Inferior parietal cortex (tissue), 1 donor: ENCODE measurements around the gene FGD4.
"Not testable (repeated sequence)": the region's sequence is repeated elsewhere in the genome, so short reads cannot be mapped to it uniquely, and the experiment has no call there.

Source experiments
- DNase-seq: peaks from one replicate; pipeline ENCODE4 v3.0.0-alpha.2; 2016; ENCODE audit errors: extremely low spot score

The FGD4 gene

DNA sequence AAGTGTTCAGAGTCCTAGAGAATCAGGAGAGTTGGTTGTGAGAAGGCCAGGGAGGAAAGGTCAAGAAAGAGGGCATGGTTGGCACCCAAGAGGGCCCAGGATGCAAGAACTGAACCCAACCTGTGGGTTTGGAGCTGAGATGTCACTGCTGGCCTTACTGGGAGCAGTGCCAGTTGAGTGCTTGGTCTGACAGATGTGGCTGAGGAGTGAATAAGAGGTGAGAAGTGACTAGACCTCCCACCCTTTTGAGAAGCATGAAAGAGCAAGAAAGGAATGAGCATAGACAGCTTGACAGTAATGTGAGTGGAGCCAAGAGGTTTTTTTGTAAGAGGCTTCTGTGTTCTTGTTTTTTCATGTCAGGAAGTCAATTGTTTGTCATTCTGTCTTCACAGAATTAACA lies 95.3 kb downstream of the FGD4 start:
- DNase-seq: no peak

DNA sequence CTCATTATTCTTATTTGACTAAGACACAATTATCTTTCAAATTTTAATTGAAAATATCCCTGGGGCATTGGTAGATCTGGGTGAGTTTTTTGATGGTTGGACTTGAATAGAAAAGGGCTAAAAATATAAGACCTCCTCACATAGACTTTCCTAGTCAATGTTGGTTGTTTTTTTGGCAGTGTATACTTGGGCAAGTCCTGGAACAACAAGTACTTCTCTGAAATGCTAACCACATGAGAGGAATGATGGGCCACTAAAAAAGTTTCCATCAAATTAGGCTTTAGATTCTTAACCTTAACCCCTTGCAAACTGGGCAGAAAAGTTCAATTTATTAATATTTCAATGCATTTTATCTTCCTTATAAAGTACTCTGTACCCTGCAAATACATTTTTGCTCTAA lies 97.6 kb downstream of the FGD4 start:
- no peak for DNase-seq

DNA sequence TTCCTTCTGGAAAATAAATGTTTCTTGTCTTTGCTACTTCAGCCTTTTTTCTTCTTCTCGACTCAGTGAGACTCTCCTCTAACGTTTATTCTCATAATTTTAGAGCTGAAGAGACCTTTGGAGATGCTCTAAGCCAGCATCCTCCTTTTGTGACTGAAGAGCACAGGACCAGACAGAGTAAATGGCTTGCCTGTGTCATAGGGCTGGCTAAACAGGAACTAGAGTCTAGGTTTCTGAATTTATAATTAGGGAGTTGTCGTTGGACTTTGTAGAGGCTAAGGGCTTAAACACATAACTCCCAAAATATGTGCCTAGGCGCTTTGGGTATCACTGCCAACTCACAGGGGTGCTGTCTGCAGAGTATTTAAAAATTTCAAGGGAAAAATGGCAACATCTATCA lies 98.5 kb downstream of the FGD4 start:
- DNase-seq: no peak

DNA sequence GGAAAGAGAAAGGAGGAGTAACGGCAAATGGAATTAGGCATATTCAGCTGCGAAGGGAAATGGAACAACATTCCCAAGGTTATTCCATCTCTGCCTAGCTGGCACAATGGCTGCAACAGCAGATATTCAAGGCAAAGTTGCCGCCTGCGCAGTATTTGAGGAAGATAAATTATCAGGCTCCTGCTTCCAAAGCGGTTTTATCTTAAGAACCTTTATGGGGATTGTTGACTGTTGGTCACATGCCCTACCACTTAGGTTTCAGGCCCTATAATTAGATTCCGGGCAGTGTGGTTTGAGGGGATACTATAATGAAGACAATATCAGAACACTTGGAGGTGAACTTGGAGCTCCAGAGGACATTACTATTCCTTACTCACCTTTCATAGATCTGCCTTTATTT lies 99.7 kb downstream of the FGD4 start:
- no peak for DNase-seq

DNA sequence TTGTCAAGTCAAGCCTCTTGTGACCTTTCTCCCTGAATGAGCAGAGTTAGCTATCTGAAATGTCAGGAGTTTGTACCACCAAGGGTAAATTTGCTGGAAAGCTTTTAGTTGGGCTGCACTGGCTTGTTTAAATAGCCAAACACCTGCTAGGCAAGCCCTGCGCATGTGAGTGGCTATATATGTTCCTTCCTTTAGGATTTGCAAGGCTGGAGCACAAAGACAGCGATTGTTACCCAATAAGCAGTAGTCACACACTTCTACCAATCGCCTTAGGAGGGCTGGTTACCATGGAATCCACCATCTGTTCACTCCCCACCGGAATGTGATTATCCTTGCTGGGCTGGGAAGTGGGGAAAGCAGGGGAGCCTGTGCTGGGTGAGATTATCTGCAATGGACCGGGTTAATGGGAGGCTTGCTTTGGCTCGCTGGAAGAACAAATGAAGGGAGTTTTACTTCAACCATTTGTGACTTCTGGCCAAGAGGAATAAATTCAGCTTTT lies 102.5 kb downstream of the FGD4 start:
- peak; percentile 78 for DNase-seq

DNA sequence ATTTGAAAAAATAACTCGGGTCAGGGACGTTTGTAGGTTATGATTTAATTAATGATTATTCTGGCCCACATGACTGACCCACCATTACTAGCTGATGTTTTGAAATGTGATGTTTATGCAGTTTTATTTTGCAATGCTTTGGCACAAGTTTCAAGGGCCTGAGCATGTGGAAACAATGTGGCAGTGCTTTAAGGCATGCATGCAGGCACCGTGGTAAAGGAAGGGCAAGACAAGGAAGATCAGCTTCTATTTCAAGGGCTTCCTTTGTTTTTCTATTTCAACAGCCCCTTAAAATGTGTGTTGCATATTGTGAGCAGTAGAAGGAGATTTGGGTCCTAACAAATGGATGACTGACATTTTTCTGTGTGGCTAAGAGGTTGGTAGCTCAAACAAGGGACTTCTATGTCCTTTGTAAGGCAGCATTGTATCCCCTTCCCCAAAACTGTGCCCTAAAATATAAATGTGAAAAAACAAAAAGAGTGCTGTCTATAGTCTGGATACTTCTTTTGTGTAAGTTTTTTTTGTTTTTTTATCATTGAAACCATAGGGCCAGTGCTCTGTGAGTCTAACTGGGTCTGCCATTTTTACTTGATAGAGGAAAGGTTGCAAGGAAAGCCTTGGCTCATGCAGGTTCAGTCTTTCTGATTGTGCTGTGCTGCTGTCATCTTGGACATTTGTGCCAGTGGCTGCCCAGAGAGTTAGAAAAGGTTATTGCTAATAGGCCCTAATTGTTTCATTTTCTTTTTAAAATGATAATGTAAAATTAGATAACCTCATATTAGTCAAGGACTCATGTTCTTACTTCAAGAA lies 103.5 kb downstream of the FGD4 start:
- peak; percentile 64 for DNase-seq

DNA sequence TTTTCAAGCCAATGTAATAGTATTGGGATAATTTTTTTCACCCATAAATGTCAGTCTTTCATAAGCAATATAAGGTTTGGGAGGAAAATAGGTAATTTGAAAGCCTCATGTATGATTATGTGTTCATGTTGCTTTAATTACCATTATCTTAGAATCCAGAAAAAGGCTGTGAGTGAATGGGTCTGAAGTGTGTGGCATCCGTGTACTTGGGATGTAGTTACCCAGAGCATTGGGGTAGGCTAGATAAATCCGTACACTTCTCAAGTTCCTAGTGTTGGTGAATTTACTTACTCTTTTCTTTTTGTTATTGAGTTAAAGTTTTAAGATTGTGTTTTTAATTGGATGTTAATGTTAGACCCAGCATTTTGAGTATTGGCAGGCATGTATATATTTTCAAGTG lies 104.4 kb downstream of the FGD4 start:
- DNase-seq: no peak

DNA sequence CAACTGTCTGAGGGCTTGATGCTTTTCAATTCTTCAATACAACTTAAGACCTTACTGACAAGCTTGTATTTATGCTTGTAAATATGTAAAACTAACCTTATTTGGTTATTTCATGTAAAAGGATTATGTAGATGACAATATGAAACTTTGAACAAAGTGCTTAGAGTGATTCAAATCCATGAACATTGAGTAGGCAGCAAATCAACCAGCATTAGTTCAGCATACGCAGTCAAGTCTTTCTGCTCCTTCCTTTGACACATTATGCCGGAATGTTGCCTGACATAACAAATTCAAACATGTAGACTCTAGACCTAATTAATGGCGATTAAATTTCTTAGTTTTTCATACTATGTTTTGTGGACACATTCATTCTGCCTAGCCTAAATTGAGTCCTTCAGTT lies 105.2 kb downstream of the FGD4 start:
- DNase-seq: no peak

DNA sequence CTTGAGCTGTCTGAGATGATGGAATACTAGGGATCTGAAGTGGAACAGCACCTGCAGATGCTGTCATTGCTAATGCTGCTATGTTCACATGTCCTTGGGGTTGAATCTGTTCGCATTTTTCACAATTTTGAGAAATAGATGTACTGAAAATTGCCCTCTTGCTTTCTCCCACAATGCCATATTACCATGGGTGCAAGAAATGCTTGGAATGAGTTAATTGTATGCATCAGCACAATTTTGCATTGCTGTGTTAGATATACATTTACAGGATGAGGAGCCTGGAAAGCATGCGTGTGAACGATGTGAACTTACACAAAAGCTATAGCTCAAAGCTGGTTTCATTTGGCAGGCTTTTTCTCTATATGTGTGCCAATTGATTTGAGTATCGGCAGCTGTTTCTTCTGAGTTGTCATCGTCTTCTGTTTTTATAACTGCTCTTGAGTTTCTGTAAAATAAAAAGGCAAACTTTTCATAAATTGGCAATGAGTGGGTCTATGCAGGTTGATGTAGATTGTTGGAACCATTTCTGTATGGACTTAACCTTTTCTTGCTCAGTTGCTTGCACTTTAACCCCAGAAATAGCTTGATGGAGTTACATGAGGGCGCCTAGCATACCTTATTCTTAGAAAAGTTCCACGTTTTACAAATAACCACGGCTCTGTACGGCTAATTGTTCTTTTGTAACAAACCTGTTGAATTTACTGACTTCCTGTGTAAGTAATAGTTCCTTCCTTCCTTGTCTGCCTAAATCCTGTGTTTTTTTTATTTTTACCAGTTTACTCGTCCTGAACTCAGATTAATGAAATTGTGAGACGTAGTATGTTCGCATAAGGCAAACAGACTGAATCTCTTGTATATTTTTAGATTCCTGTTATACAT lies 105.9 kb downstream of the FGD4 start:
- DNase-seq: no peak

DNA sequence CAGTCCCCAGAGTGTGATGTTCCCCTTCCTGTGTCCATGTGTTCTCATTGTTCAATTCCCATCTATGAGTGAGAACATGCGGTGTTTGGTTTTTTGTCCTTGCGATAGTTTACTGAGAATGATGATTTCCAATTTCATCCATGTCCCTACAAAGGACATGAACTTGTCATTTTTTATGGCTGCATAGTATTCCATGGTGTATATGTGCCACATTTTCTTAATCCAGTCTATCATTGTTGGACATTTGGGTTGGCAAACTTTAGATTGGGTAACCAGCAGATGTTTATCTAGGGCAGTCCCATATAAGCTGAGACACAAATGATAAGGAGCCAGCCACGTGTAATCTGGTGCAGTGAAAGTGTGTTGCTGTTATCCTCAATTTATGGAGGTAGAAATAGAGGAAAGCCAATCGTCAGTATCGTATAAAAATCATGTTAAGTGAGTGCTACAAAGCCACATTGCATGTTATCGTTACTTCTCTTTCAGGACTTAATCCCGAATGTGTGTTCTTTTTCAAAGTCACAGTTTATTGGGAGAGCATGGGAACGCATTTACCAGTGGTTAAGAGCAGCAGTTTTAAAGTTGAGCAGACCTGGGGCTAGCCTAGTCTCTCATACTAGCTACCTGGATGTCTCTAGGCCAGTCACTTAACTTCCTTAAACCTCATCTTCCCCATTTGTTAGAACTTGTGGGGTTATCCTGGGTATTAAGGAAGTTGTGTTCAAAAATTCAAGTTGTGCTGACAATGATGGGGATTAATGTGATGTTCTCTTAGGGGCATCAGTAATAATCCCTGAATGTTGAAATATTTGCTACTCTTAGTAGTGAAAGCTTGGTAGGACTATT lies 108.0 kb downstream of the FGD4 start:
- DNase-seq: not testable (repeated sequence)

DNA sequence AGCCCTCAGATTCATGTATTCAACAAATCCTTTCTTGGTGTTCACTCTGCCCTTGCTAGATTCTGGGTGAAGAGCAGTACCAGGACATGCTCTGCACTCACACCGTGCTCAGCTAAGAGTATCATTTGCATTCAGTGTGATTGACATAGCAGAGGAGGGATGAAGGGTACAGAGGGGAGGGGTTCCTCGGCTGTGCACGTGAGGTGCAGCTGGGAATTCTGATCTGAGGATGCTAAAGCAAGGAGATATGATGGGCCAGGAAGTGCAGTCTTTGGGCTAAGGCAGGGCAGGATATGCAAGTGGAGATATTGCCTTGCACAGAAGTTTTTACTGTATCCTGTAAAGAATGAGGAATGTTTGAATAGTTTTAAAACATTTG lies 108.6 kb downstream of the FGD4 start:
- DNase-seq: no peak

DNA sequence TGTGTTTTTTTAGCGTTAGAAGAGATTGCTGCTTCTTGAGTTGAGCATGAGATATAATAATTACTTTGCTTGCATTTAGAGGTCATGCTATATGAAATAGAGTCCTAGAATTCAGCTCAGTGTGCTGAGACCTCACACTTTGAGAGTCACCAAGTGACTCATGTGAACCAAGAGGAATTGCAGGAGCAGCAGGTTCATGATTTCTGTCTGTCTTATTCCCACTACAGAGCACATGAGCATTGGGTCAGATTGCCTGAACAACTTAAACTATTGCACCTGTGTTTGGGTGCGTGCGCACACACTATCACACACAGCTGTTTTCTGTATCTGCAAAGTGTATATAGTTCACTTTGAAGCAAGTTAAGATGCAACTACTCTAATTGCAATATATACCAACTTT lies 109.3 kb downstream of the FGD4 start:
- DNase-seq: no peak

DNA sequence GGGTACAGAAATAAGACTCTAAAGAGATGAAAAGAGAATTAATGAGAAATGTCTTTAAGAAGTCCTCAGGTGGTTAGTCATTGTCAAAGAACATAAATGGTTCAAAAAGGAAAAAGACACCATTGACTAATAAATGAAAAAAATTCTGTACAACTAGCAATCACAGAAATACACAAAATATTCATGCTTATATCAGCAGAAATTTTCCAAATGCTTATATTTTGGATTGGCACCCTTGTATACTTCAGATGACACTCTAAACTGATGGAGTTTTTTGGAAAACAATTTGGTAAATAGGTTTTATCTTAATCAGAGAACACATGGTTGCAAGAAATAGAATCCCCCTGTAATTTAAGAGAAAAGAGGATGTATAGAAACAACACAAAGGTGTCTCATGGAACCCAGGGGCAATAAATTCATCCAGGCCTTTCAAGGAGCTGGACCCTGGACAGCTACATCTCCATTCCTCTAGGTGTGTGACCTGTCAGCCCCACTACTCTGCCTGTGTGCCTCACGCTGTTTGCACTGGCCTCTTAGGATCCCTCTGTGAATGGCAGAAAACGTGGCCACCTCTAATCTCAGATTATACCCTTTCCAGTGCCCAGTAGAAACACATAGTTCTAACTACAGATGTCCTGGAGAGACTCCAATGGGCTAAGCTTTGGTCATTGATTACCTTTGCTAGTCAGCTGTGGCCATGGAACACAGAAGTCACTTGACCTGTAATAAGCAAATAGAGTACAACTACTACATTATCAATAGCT lies 110.2 kb downstream of the FGD4 start:
- no peak for DNase-seq

DNA sequence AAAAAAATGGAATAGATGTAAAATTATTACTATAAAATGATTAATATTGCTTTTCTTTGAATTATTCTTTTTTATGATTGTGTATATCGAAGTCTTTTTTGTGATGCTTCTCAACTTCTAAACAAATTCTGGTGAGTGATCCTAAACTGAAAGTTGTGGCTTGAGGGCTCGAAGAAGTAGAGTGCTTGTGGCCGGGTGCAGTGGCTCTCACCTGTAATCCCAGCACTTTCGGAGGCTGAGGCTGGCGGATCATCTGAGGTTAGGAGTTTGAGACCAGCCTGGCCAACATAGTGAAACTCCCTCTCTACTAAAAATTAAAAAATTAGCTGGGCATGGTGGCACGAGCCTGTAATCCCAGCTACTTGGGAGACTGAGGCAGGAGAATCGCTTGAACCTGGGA lies 112.6 kb downstream of the FGD4 start:
- not testable (repeated sequence) for DNase-seq

DNA sequence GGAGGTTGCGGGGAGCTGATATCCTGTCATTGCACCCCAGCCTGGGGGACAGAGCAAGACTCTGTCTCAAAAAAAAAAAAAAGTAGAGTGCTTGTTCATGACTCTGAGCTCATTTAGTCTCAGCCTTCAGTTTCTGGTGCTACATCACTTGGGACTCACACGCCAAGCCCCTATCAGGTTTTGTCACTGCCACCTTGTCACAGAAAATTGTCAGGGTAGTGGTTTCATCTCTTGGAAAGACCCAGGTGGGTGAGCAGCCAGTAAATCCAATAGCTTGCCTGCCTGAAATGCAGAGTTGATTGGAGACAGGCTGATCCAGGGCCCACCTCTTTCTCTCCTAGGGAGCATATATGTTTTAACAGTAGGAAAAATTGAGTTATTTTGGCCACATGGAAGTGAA lies 113.0 kb downstream of the FGD4 start:
- DNase-seq: no peak

DNA sequence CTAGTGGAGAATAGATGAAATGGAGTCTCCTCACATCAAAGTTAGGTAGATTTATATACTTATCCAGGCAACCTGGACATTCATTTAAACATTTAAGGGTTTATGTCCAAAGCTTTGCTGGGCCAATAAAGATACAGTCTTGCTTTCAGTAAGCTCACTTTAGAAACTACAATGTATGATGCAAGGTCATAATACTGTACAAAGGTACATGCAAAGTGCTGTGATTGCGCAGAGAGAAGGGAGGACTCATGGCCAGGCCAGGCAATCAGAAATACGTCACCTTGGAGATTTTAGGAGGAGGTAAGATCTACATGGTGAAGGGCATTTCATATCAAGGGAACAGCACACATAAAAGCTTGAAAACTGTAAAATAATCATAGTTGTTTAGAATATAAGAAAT lies 113.6 kb downstream of the FGD4 start:
- DNase-seq: no peak

DNA sequence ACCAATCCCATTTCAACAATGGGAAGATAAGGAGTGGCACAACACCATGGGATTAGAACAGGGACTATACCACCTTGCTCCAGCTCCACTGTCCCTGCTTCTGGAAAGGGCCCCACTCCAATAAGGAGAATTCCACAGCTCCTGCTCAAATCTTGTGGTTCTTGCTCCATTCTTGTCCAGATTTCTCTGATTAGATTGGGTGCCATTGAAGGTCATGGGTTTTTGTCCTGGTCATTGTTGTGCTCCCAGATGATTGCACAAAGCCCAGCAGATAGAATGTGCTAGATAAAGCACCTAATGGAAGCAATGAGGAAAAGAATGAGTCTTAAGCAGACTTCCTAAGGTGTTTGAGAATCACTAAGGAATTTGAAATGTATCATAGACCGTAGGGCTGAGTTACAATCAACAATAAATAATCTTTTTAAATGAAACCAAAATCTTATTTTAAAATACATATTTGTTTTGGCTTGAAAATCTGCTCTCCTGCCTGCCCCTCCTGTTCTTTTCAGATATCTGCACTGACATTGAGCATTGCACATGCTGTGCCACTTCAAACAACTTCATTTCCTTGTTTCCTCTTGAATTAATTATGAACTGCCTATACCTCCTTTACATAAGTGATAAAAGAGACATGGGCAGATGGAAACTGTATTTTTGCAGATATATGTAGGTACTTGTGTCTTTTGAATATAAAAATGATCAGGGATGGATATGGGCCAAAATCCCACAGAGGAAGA lies 115.9 kb downstream of the FGD4 start:
- no peak for DNase-seq

DNA sequence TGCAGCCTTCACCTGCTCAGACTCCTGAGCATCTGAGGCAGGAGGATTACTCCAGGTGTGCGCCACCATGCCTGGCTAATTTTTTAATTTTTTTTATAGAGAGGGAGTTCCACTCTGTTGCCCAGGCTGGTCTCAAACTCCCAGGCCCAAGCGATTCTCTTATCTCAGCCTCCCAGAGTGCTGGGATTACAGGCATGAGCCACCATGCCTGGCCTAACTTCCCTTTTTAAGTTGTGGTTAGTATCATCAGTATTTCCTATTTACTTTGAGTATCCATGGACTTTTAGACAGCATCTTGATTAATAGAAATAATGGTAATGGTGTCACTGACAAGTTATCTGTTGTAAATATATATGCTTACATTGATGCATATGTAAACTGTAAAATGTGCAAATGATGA lies 116.9 kb downstream of the FGD4 start:
- no peak for DNase-seq

DNA sequence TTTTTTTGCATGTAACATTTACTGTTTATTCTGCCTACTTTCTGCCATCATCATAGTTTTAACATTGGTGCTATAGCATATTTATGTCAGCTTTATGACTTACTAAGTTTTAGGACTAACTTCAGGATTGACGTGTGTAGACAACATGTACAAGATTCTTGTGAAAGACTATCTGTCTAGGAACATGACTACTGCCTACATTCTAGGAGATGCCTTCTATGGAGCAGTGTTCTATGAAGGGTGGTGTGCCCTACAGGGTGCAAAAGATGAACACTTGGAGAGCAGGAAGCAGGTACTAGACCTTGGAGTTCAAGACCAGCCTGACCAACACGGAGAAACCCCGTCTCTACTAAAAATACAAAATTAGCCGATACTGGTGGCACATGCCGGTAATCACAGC lies 118.6 kb downstream of the FGD4 start:
- no peak for DNase-seq

DNA sequence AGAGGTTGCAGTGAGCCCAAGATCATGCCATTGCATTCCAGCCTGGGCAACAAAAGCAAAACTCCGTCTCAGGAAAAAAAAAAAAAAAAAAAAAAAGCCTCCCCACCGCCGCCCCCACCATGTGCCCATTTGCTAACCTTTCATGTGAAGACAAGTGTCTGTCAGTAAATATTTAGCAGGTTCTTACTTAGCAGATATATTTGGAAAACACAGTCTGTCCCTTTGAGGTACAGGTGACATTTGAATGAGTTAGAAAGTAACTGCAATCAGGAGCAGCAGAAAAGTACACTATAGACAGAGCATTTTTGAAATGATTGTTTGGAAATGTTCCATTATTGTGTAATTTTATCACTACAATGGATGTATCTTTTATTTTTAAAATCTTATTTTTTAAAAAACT lies 119.7 kb downstream of the FGD4 start:
- DNase-seq: no peak
